COLO668 (cell line): ENCODE results near the gene PNMA5.

Source experiments
- DNase-seq: peaks from one replicate; lab custom pipeline; 2025; ENCODE audit not compliant: unreplicated experiment; lab: John Stamatoyannopoulos, UW

The PNMA5 gene

GRCh38 chrX:152958524-152959465 is 35.1 kb downstream of the PNMA5 start:
- DNase-seq = peak; percentile 59

- no peak for DNase-seq
Observed at GRCh38 chrX:152958047-152958446, 35.9 kb downstream of the PNMA5 start.

- no peak for DNase-seq
Observed at GRCh38 chrX:152950786-152951185, 43.1 kb downstream of the PNMA5 start.

- DNase-seq = no peak
Observed at GRCh38 chrX:152949114-152949513, 44.8 kb downstream of the PNMA5 start.

GRCh38 chrX:152946681-152947080 is 47.2 kb downstream of the PNMA5 start:
- DNase-seq = no peak

- no peak for DNase-seq
Observed at GRCh38 chrX:152945021-152945979, 48.6 kb downstream of the PNMA5 start.

GRCh38 chrX:152943826-152944225 is 50.1 kb downstream of the PNMA5 start:
- DNase-seq = no peak

GRCh38 chrX:152942077-152942442 is 51.9 kb downstream of the PNMA5 start:
- no peak for DNase-seq

- DNase-seq = peak; percentile 97
Observed at GRCh38 chrX:152941328-152942076, 52.4 kb downstream of the PNMA5 start.
